PC-9 (cell line): Measurements from ENCODE around the gene KCNK4. TPM values are rescaled to one million over a fixed set of nuclear protein-coding genes. Genes with fewer than 3 reads are reported as not detected.

Experiments
- BruUV-seq: library from RNA; stranded (reverse); fragments of 400-500 nt; replicated peaks from 2 replicates; lab custom pipeline; 2021; lab: Mats Ljungman, UMichigan
- CTCF ChIA-PET: fragments of 300-600 bp; sonication (Branson Sonifier 250); formaldehyde crosslinking; loops from one replicate; lab custom pipeline; 2022; ENCODE audit warnings: antibody characterized with exemption; lab: Charles Lee
- POLR2A ChIA-PET: fragments of 300-600 bp; sonication (Branson Sonifier 250); formaldehyde crosslinking; loops from one replicate; lab custom pipeline; 2022; ENCODE audit warnings: antibody characterized with exemption; ENCODE audit not compliant: unreplicated experiment; lab: Charles Lee
- DNase-seq, 2 experiments: peaks; one replicate each; pipeline versions ENCODE4 v3.0.0 to v3.0.0-alpha.2; 2015 to 2022; ENCODE audit warnings: mixed read lengths in 1 of 2
- H2AFZ ChIP-seq: fragments of 200-600 bp; sonication (generic); 2 replicates; pipeline ENCODE4 v1.8.1; 2017; ENCODE audit warnings: antibody characterized with exemption
- H3F3A ChIP-seq: fragments of 200-600 bp; sonication (generic); 2 replicates; pipeline ENCODE4 v1.8.1; 2017; ENCODE audit warnings: antibody characterized with exemption, mild to moderate bottlenecking, low read depth; ENCODE audit not compliant: insufficient read depth
- H3K27ac ChIP-seq: fragments of 200-600 bp; sonication (generic); 2 replicates; pipeline ENCODE4 v1.6.1; 2016; ENCODE audit warnings: mixed run types
- H3K27me3 ChIP-seq: fragments of 200-600 bp; sonication (generic); 2 replicates; pipeline ENCODE4 v1.6.1; 2016; ENCODE audit warnings: low read depth, mixed run types; ENCODE audit not compliant: insufficient read depth
- H3K36me3 ChIP-seq: fragments of 200-600 bp; sonication (generic); 2 replicates; pipeline ENCODE4 v1.6.1; 2016; ENCODE audit warnings: low read depth, mixed run types
- H3K4me1 ChIP-seq: fragments of 200-600 bp; sonication (generic); replicated peaks from 2 replicates; pipeline ENCODE4 v1.6.1; 2016; ENCODE audit warnings: mixed run types; ENCODE audit not compliant: insufficient read depth
- H3K4me2 ChIP-seq: fragments of 200-600 bp; sonication (generic); 2 replicates; pipeline ENCODE4 v1.6.1; 2017; ENCODE audit warnings: mixed run types
- H3K4me3 ChIP-seq: fragments of 200-600 bp; sonication (generic); 2 replicates; pipeline ENCODE4 v1.6.1; 2016; ENCODE audit warnings: mixed run types
- H3K79me2 ChIP-seq: fragments of 200-600 bp; sonication (generic); 2 replicates; pipeline ENCODE4 v1.6.1; 2017; ENCODE audit warnings: low read depth, mixed run types
- H3K9me2 ChIP-seq: fragments of 200-600 bp; sonication (generic); 2 replicates; pipeline ENCODE4 v1.8.1; 2017; ENCODE audit warnings: mild to moderate bottlenecking; ENCODE audit not compliant: insufficient read depth
- H3K9me3 ChIP-seq: fragments of 200-600 bp; sonication (generic); 2 replicates; pipeline ENCODE4 v1.8.1; 2016; ENCODE audit warnings: low read depth; ENCODE audit not compliant: insufficient read depth
- H4K20me1 ChIP-seq: fragments of 200-600 bp; sonication (generic); 2 replicates; pipeline ENCODE4 v1.8.1; 2017; ENCODE audit not compliant: insufficient read depth
- EZH2 ChIP-seq: fragments of 200-600 bp; sonication (generic); IDR thresholded peaks from 2 replicates; pipeline ENCODE4 v1.8.0; 2017; ENCODE audit warnings: antibody characterized with exemption, low read depth
- intact Hi-C: fragments of 100-400 bp; cut with micrococcal nuclease; formaldehyde crosslinking; loops from one replicate; pipeline ENCODE4 v1.10.0; 2022; ENCODE audit not compliant: unreplicated experiment
- total RNA-seq: library from RNA; stranded (reverse); gene quantifications from 2 replicates; pipeline ENCODE4 v1.2.3, GENCODE V29; 2021
- TF ChIP-seq, protein P1 (sequence below): fragments of 200-600 bp; sonication (generic); conservative IDR thresholded peaks from 2 replicates; pipeline ENCODE4 v1.6.1; 2017; ENCODE audit warnings: mixed run types, antibody characterized with exemption, mild to moderate bottlenecking, moderate library complexity

The KCNK4 gene
- total RNA-seq, 1 experiment from 2014 or later: 0.57 TPM

GRCh38 chr11:64304316-64305072 lies 13.4 kb downstream of the KCNK4 start:
- H3F3A ChIP-seq: peaks cover 24% of the 10 kb centered on the region; the same call in 1 of the 2 replicates
- TF ChIP-seq, protein P1, sequence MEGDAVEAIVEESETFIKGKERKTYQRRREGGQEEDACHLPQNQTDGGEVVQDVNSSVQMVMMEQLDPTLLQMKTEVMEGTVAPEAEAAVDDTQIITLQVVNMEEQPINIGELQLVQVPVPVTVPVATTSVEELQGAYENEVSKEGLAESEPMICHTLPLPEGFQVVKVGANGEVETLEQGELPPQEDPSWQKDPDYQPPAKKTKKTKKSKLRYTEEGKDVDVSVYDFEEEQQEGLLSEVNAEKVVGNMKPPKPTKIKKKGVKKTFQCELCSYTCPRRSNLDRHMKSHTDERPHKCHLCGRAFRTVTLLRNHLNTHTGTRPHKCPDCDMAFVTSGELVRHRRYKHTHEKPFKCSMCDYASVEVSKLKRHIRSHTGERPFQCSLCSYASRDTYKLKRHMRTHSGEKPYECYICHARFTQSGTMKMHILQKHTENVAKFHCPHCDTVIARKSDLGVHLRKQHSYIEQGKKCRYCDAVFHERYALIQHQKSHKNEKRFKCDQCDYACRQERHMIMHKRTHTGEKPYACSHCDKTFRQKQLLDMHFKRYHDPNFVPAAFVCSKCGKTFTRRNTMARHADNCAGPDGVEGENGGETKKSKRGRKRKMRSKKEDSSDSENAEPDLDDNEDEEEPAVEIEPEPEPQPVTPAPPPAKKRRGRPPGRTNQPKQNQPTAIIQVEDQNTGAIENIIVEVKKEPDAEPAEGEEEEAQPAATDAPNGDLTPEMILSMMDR: peak; percentile 97
- TF ChIP-seq EZH2: no peak
- peak; percentile 81 to 95 for DNase-seq
- peaks cover 24% of the 10 kb centered on the region for H3K79me2 ChIP-seq
- 0 out of 2 replicates have a peak, but pooled peaks cover 7% of the 10 kb centered on the region for H3K27me3 ChIP-seq
- H3K27ac ChIP-seq: peak overlapping the region; percentile 71
- no peaks in the 10 kb centered on the region for H3K9me3 ChIP-seq
- H3K4me3 ChIP-seq: peak overlapping the region; percentile 74
- intact Hi-C loops: loop anchor here (1.0 to 10.0 kb wide), 8 partner anchors 14 to 470 kb away; partner anchors contain the start of genes BAD, COX8A, FKBP2 and MARK2
- H3K4me2 ChIP-seq: peak overlapping the region; percentile 77
- no peaks in the 10 kb centered on the region; the same call in 1 of the 2 replicates for H4K20me1 ChIP-seq
- POLR2A ChIA-PET: interaction anchor here (0.5 to 1.2 kb wide), 8 partner anchors 13 to 355 kb away, joined by 3 to 23 read pairs (median 6); partner anchors contain the start of genes PRDX5, STIP1 and TRMT112
- CTCF ChIA-PET: interaction anchor here (0.6 to 1.9 kb wide), 15 partner anchors 10 to 1550 kb away, joined by 3 to 20 read pairs (median 3); partner anchors contain the start of genes BAD, PRDX5, SF1 and TRMT112
- H3K4me1 ChIP-seq: peaks cover 27% of the 10 kb centered on the region
- H2AFZ ChIP-seq: peak overlapping the region; percentile 80
- H3K36me3 ChIP-seq: 0 out of 2 replicates have a peak, but pooled peaks cover 5% of the 10 kb centered on the region
- TSS peak; percentile 95 for BruUV-seq
- H3K9me2 ChIP-seq: no peaks in the 10 kb centered on the region

DNA sequence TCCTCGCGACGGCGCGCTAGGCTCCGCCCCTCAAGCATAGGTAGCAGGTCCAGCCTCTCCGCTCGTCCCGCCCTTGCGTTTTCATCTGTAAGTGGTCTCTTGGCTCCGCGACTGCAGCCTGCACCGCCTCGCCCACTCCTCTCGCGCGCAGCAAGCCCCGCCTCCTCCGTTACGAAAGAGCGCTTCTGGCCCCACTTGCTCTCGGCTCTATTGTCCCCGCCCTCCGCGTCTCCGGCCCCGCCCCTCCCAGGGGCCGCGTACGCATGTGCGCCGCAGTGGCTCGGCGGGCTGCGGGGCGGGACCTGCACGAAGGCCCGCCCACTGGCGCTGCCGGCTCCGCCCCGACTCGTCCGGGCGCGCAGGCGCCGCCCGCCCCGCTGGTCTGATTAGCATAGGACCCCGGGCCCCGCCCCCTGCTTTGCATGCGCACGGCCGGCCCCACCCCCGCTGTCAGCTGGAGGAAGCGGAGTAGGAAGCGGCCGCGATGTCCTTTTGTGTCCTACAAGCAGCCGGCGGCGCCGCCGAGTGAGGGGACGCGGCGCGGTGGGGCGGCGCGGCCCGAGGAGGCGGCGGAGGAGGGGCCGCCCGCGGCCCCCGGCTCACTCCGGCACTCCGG lies 14.1 kb downstream of the KCNK4 start, which contains the start of gene ESRRA:
Gene ESRRA (plus strand): TSS at position 450 of the 616 bp plus-strand sequence. CDS start 1,656 bp downstream, outside the sequence.
- peak; percentile 96 to 100 for DNase-seq
- Histone ChIP-seq H4K20me1 (peaks cover 3% of the 10 kb centered on the region), H3K4me1 (peaks cover 27% of the 10 kb centered on the region), H3K27me3 (0 out of 2 replicates have a peak, but pooled peaks cover 7% of the 10 kb centered on the region), H3K27ac (peak within 1 kb of the TSS; percentile 71), H3F3A (peaks cover 24% of the 10 kb centered on the region; the same call in 1 of the 2 replicates), H3K4me2 (peak within 1 kb of the TSS; percentile 94), H3K4me3 (peak within 1 kb of the TSS; percentile 77), H3K9me2 (no peaks in the 10 kb centered on the region), H3K9me3 (no peaks in the 10 kb centered on the region), H2AFZ (peak within 1 kb of the TSS; percentile 80), H3K79me2 (peaks cover 28% of the 10 kb centered on the region), H3K36me3 (0 out of 2 replicates have a peak, but pooled peaks cover 5% of the 10 kb centered on the region)
- no peak for TF ChIP-seq EZH2
- TF ChIP-seq, protein P1: no peak
- ChIA-PET POLR2A (interaction anchor here (0.7 to 1.2 kb wide), 7 partner anchors 12 to 303 kb away, joined by 3 to 23 read pairs (median 6); partner anchors contain the start of genes PRDX5 and TRMT112), CTCF (interaction anchor here (0.6 to 1.9 kb wide), 14 partner anchors 10 to 1551 kb away, joined by 3 to 20 read pairs (median 4); partner anchors contain the start of genes BAD, PRDX5, SF1 and TRMT112)
- no TSS peak for BruUV-seq
- intact Hi-C loops: loop anchor here (1.0 to 10.0 kb wide), 7 partner anchors 14 to 470 kb away; partner anchors contain the start of genes BAD, COX8A, FKBP2 and MARK2
